HPDE6-E6E7 (cell line): ENCODE results near the gene TMEM94.

Source experiments
- DNase-seq: peaks from one replicate; pipeline ENCODE4 v3.0.0; 2011; ENCODE audit warnings: missing footprints; ENCODE audit errors: extremely low spot score

TMEM94 gene

DNA sequence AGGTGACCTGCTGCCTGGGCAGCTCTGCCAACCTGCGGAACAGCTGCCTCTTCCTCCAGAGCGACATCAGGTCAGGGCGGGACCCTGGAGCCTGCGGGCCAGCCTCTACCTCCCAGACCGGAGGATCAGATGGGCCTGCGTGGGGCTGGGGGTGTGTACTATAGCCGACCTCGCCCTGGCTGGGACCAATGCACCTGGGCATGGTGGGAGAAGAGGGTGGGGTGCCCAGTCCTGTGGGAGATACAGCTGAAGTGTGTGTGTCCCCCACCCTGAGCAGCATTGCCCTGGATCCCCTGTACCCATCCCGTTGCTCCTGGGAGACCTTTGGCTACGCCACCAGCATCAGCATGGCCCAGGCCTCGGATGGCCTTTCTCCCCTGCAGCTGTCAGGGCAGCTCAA is 39.6 kb downstream of the TMEM94 start:
- DNase-seq = no peak

DNA sequence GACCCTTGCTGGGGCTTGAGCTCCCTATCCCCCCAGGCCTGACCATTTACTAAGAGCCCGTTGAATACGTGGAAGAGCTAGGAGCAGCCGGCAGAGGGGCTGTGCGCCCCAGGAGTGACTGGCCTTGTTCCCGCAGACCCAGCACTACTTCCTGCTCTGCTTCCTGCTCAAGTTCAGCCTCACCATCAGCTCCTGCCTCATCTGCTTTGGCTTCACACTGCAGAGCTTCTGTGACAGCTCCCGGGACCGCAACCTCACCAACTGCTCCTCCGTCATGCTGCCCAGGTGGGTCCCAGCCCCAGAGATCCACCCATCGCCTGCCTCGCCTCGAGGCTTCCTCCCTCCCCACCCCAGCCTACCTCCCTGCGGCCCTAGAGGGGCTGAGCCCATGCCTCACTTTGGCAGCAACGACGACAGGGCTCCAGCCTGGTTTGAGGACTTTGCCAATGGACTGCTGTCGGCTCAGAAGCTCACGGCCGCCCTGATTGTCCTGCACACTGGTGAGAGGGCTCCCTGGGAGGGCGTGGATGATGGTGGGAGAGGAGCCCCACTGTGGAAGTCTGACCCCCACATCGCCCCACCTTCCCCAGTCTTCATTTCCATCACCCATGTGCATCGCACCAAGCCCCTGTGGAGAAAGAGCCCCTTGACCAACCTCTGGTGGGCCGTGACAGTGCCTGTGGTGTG is 41.7 kb downstream of the TMEM94 start:
- DNase-seq = no peak

- DNase-seq = no peak
These were observed 42.3 kb downstream of the TMEM94 start for GRCh38 chr17:75498726-75499213.

DNA sequence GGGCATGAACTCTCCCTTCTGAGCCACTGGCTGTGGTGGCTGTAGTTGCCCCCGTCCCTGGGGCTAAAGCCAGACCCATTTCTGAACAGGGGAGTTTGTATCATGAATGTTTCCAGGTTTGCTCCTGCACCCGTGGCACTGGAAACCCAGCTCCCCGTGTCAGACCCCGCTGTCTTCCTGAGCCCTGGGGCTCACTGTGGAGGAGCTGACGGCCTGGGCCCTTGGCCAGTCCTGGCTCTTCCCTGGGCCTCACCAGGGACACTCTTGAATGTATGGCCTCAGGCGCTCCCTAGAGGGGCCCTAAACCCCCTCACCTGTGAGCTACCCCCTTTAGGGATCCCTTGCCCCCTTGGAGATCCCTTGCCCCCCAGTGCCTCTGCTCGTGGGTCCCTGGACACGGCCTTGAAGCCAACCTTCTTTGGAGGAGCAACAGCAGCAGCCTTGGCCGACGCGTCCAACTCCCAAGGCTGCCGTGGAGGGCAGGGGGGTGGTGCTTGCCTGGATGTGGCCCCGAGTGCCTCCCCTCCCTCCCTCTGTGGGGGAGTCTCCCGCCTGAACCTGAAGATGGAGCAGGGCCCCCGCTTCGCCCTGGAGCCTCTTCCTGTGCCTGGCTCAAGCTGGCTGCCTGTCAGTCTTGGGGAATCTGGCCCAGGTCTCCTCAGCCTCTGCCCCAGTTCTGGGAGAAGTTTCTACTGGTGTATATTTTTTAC is 43.0 kb downstream of the TMEM94 start:
- DNase-seq = no peak

DNA sequence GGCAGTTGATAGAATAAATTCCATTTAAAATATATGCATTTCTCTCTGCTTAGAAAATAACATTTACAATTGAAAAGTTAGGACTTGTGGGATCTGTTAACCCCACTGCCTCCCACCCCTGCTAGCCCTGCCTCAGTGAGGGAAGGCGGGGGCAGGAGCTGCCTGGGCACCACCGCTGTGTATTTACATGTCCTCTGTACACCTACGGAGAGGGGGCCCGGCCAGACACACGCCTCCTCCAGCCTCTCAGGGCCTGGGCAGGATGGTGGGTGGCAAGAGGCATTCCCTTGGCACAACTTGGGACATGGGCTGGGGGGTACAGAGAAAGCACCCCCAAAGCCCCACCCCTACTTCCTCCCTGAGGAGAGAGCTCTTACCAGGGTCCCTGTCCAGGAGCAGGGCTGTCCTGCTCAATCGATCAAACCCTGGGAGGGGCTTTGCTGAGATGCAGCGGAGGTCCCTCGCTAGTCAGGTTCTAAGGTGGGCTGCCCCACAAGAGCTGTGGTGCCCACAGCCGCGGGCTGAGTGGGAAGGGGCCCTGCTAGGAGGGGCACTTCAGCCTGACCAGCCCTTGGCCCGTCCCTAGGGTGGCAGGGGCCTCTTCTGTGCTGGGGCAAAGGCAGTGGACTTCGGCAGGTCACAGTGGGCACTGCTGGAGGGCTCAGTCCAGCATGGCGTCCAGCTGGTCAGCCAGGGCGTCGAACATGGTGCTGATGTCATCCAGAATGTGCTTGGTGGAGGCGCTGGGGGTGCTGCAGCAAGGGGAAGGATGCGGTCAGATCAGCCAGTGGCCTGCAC is 44.2 kb downstream of the TMEM94 start:
- no peak for DNase-seq

DNA sequence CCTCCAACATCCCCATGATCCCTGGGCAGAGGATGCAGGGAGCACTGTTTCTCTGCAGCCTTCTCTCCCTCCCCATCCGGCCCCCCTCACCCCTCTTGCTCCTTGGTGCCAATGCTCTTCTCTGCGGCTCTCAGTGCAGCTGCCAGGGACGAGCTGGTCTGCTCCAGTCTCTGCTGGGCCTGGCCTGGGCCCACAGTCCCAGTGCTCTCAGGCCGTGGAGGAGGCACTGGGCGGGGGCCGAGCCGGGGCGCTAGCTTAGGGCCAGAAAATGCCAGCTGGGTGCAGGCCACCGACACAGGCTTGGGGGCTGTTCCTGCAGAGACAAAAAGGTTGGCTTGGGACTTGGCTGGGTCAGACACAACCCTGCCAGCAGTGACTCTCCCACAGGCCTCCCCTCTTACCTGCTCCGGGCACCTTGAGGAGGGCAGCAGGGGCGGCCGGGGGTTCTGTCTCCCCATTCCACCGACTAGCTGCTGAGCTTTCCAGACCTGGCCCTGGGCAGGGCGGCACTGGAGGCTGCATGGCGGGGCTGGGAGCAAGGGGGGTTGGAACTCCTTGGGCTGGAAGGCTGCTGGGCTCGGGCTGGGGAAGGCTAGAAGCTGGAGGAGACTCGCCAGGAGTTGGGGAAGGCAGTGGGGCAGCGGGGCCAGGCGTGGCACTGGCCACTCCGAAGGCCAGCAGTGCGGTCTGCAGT is 45.1 kb downstream of the TMEM94 start:
- no peak for DNase-seq

GRCh38 chr17:75502072-75502720 is 45.8 kb downstream of the TMEM94 start:
- no peak for DNase-seq

- DNase-seq = no peak
These were observed 46.4 kb downstream of the TMEM94 start for GRCh38 chr17:75502721-75503329.

DNA sequence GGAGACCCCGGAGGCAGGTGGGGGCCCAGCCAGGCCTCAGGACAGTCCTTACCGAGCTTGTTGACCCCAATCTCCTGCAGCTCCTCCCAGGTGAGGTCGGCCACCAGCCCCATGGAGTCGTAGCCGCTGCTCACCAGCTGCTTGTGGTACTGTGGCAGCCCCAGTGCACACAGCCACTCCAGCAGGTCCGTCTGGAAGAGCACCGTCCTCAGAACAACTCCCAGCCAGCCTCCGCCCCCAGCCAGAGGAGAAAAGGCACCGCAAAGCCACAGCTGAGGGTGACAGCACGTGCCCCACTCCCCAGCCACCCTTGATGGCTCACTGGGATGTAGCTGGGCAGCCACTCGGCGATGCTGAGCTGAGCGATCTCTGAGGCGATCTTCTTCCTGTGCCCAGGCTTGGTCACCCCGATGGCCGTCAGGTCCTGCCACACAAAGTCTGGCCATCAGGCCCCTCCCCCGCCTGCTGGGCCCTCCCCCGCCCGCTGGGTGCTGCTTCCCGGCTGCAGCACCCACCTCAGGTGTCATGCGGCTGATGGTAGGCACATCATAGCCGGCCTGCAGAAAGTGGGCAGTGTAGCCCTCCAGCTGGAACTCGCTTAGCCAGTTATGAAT is 47.0 kb downstream of the TMEM94 start:
- no peak for DNase-seq

DNA sequence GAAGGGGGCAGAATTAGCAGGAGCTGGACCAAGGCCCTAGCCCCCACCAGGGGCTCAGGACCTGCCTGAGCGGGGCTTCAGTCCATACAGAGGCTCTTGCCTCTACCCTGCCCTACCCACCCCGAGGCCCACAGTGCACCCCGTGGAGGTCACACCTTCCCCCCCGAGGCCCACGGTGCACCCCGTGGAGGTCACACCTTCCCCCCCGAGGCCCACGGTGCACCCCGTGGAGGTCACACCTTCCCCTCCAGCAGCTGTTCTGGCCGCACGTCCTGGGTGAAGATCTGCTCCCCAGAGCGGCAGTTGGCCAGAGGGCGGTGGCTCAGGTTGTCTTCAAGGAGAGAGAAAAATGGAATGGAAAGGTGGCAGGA is 47.5 kb downstream of the TMEM94 start:
- no peak for DNase-seq

DNA sequence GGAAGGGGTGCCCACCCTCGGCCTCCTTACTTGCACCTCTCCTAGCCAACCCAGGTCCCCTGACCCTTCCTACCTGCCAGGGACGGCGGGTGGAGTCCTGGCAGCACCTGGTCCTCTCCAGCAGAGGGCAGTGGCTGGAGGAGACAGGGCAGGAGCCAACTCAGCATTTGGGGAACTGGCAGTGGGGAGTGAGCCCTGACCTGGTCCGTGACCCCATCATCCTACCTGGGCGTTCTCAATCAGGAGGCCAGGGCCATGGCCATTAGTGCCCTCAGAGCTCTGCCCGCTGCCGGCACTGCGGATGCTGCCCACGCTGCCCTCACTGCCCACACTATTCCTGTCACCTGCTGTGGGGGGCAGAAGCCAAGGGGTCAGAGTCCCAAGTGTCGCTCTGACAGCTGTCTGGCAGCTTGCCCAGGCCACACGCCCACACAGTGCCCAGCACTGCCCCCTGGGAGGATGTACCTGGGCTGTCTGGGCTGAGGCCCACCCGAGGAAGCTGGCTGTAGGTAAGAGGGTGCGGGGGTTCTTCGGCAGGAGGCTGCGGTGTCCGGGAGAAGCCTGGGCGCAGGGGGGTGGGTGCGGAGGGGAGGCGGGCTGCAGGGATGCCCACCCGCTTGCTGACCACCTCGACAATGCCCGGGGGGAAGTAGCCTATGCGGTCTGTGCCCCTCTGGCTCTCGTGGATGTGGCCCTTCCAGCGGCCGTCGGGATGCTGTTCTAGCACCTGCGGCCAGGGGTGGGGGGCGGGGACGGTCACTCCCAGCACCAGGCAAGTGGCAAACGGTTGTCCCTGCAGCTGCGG is 48.1 kb downstream of the TMEM94 start:
- peak; percentile 64 for DNase-seq

GRCh38 chr17:75505152-75505409 is 48.6 kb downstream of the TMEM94 start:
- DNase-seq = no peak

- DNase-seq = no peak
These were observed 49.2 kb downstream of the TMEM94 start for GRCh38 chr17:75505640-75506039.

- DNase-seq = no peak
These were observed 49.7 kb downstream of the TMEM94 start for GRCh38 chr17:75506134-75506533.

DNA sequence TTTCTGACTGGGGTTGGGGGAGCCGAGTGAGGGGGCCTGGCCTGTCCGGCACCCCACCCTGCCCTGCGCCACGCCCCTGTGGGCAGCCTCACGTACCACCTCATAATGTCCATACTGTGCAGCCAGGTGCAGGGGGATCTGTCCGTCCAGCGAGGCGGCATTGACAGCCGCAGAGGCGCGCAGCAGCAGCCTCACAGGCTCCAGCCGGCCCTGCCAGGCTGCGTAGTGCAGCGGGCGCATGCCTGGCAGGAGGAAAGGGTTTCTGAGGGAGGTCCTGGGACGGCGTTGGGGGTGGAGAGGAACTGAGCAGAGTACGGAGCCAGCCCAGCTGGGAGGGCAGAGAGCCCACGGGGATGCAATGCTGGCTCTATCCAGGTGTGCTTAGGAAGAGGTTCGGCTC is 50.5 kb downstream of the TMEM94 start:
- no peak for DNase-seq

DNA sequence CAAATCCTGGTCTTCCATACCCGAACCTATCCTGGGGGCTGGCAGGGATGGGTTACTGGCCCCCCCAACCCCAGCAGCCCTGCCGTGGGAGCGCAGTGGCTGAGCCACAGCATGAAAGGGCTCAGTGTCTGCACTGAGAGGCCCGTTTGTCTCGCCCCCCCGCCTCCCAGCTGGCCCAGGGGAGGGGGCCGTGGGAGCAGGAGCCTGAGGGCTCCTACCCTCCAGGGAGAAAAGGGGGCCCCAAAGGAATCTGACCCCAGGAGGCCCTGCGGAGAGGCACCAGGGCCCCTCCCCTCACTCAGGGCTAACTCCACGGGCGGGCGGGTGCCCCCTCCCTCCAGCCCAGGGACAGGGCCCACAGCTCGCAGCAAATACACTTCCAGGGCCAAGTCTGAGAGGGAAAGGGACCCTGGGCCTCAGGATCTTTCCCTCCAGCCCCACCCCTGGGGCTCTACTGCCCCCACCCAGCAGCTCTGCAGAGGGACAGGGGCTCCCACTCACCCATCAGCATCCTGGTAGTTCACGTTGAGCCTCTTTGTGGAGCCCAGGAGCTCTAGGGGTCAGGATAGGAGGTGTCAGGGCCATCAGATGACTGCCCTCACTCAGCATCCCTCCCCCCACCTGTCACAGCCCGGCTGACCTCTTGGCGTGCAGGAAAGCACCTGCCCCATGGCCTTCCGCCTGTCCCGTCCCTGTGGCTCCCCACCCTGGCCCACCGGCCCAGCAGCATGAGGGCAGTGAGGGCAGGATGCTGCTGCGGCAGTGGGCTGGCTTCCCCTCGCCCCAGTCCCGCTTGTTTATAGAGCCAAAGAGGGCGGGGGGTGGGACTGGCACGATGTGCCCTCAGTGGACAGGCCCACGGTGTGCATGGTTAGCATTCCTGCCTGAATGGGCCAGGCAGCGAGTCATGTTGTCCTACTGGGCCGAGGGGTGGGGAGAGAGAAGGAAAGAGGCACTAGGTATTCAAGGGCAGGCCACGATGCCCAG is 51.6 kb downstream of the TMEM94 start:
- DNase-seq = no peak

GRCh38 chr17:75508931-75509361 is 52.5 kb downstream of the TMEM94 start:
- no peak for DNase-seq

DNA sequence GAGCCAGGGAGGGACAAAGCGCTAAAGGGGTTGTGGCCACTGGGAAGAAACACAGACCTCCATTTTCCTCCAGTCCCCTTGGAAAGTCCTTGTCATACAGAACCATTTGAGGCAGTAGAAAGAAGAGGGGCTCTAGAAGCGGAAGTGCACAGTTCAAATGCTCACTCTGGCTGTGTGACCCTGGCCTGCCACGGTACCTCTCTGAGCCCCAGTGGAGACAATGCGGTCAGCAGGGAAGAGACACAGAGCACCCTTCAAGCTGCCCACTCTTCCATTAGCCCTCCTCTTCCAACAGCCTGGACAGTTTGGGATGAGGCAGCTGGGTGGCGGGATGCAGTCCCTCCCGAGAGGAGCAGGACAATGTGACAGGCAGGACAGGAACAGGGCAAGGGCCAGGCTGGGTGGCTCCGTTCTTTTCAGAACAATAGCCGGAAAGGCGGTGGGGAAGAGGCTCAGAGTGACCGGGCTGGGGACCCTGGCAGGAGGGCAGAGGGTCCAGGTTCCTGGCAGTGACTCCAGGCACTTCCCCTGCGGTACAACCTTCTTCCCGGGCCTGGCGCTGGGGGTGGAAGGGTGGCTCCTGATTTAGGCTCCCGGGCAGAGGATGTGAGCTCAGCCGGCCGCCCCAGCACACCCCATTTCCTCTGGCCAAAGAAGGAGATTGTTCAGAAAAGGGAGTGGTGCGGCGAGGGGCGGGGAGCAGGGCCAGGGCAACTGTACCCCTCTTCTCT is 53.3 kb downstream of the TMEM94 start:
- no peak for DNase-seq
